ENCODE results near the gene RNF150.
"Not testable (repeated sequence)": the region's sequence is repeated elsewhere in the genome, so short reads cannot be mapped to it uniquely, and the experiment has no call there.

RNF150 gene

GRCh38 chr4:140857111-140857510, 276.2 kb downstream of the RNF150 start:
- DNase-seq, result peak; percentile 18 to 54 (median 44)

GRCh38 chr4:140856621-140857062, 276.6 kb downstream of the RNF150 start:
- DNase-seq, result no peak

- no peak for DNase-seq
These were observed 279.1 kb downstream of the RNF150 start for GRCh38 chr4:140854168-140854567.

- DNase-seq, result no peak
These were observed 281.5 kb downstream of the RNF150 start for GRCh38 chr4:140851804-140852203.

GRCh38 chr4:140851032-140851636, 282.1 kb downstream of the RNF150 start:
- DNase-seq, result peak; percentile 82 to 89 (median 84)

- no peak for DNase-seq
These were observed 283.7 kb downstream of the RNF150 start for GRCh38 chr4:140849526-140849925.

- DNase-seq, result peak; percentile 41 to 62 (median 55)
These were observed 286.5 kb downstream of the RNF150 start for GRCh38 chr4:140846736-140847135.

GRCh38 chr4:140844061-140844460, 289.2 kb downstream of the RNF150 start:
- no peak for DNase-seq

GRCh38 chr4:140841186-140841585, 292.1 kb downstream of the RNF150 start:
- DNase-seq, result no peak

- DNase-seq, result no peak
These were observed 293.1 kb downstream of the RNF150 start for GRCh38 chr4:140839888-140840790.

GRCh38 chr4:140839406-140839805, 293.9 kb downstream of the RNF150 start:
- DNase-seq, result no peak

GRCh38 chr4:140837736-140838135, 295.5 kb downstream of the RNF150 start:
- DNase-seq, result peak; percentile 31 to 71 (median 70)

- DNase-seq, result peak in 2 of 3 donors; percentile 6 to 36
These were observed 298.3 kb downstream of the RNF150 start for GRCh38 chr4:140834839-140835495.

- DNase-seq, result no peak
These were observed 300.0 kb downstream of the RNF150 start for GRCh38 chr4:140833280-140833679.

GRCh38 chr4:140829825-140830224, 303.4 kb downstream of the RNF150 start:
- peak in 1 of 3 donors; percentile 7 for DNase-seq

- no peak for DNase-seq
These were observed 306.6 kb downstream of the RNF150 start for GRCh38 chr4:140826701-140827027.

- DNase-seq, result not testable (repeated sequence)
These were observed 312.7 kb downstream of the RNF150 start for GRCh38 chr4:140820520-140820919.

- no peak for DNase-seq
These were observed 313.7 kb downstream of the RNF150 start for GRCh38 chr4:140819610-140820009.

- no peak for DNase-seq
These were observed 314.8 kb downstream of the RNF150 start for GRCh38 chr4:140818433-140818832.

GRCh38 chr4:140816806-140817510, 316.3 kb downstream of the RNF150 start:
- DNase-seq, result no peak

- no peak for DNase-seq
These were observed 319.5 kb downstream of the RNF150 start for GRCh38 chr4:140813804-140814203.

- DNase-seq, result no peak
These were observed 320.4 kb downstream of the RNF150 start for GRCh38 chr4:140812916-140813315.

GRCh38 chr4:140811429-140811828, 321.8 kb downstream of the RNF150 start:
- no peak for DNase-seq

Data from suppressor macrophage treated with lipopolysaccharide for 1 hour (primary cell).